ENCODE measurements around the gene EME2. TPM values are rescaled to one million over a fixed set of nuclear protein-coding genes. Genes with fewer than 3 reads are reported as not detected.

EME2 gene
- total and polyA plus RNA-seq, 2 donors (not counting 1 experiment from before 2014, with no cell fraction given): 34.6 to 42.5 TPM

DNA sequence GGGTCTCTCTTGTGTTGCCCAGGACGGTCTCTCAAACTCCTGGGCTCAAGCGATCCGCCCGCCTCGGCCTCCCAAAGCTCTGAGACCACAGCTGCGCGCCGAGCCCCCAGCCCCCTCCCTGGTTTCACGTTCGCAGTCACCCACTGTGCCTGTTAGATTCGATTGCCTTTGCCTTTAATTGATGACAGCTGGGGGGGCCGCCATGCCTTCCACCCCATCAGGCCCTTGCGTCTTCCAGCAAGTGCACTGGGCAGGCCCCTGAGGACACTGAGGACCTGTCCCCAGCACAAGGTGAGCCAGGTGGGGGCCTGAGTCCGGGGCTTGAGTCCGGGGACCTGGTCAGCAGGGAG, 17.6 kb downstream of the EME2 start:
- intact Hi-C loops (cut with micrococcal nuclease): no loop called here
- peaks cover 38% of the 10 kb centered on the region for H4K20me1 ChIP-seq (ENCODE audit: control insufficient read depth, insufficient read depth, low read length, poor library complexity, severe bottlenecking)
- H3K4me1 ChIP-seq (ENCODE audit: control insufficient read depth in 2 of 2, insufficient read depth in 2 of 2, low read length in 2 of 2): no peaks in the 10 kb centered on the region
- H3K27me3 ChIP-seq (replicated peaks in 1 of 4; ENCODE audit: control extremely low read depth in 1 of 4, control insufficient read depth in 3 of 4, insufficient read depth in 4 of 4, low read length in 3 of 4): no peaks in the 10 kb centered on the region
- ChIA-PET CTCF (no interaction called here), POLR2A (no interaction called here)
- no peak overlapping the region for H3K27ac ChIP-seq (ENCODE audit: low read length in 2 of 2)
- H3K79me2 ChIP-seq (ENCODE audit: control insufficient read depth, insufficient read depth, low read length): peaks cover 49% of the 10 kb centered on the region
- WGBS (ENCODE audit: insufficient coverage): 99% methylated on average over 15 of the region's 15 CpGs
- H2AFZ ChIP-seq (ENCODE audit: insufficient read depth, low read depth, low read length, poor library complexity, severe bottlenecking): no peak overlapping the region
- Mint-ChIP-seq H3K4me3 (no peak overlapping the region), H3K27me3 (no peaks in the 10 kb centered on the region), H3K27ac (no peak overlapping the region), H3K4me1 (no peaks in the 10 kb centered on the region), H3K9me3 (ENCODE audit: insufficient read depth) (no peaks in the 10 kb centered on the region)
- H3K9me3 ChIP-seq (ENCODE audit: control extremely low read depth in 1 of 3, control insufficient read depth in 2 of 3, insufficient read depth in 1 of 3, low read length in 2 of 3): no peaks in the 10 kb centered on the region
- H3K4me2 ChIP-seq (replicated peaks; ENCODE audit: low read depth, low read length, poor library complexity, severe bottlenecking): no peak overlapping the region
- TF ChIP-seq CTCF (IDR thresholded peaks at IDR 0.05) (no peak), EZH2 (IDR thresholded peaks at IDR 0.05; ENCODE audit: borderline replicate concordance, insufficient read depth, low read depth, low read length, poor library complexity, severe bottlenecking) (no peak)
- DNase-seq (no peak), ATAC-seq (ENCODE audit: low read depth) (no peak)
- peaks cover 0 to 32% of the 10 kb centered on the region in 2 experiments for H3K36me3 ChIP-seq (replicated peaks in 1 of 2; ENCODE audit: control extremely low read depth in 1 of 2, control insufficient read depth in 1 of 2, extremely low read depth in 1 of 2, insufficient read depth in 2 of 2, low read length in 1 of 2)
- H3K4me3 ChIP-seq (ENCODE audit: control extremely low read depth in 1 of 5, extremely low read depth in 1 of 5, insufficient read depth in 1 of 5, low read depth in 2 of 5, low read length in 4 of 5): no peak overlapping the region
- no peak overlapping the region for H3K9ac ChIP-seq (ENCODE audit: low read length)

GRCh38 chr16:1790611-1791255, 18.1 kb downstream of the EME2 start:
- Histone ChIP-seq H3K9ac (ENCODE audit: low read length) (no peak overlapping the region), H3K27ac (ENCODE audit: low read length in 2 of 2) (no peak overlapping the region), H3K4me1 (ENCODE audit: control insufficient read depth in 2 of 2, insufficient read depth in 2 of 2, low read length in 2 of 2) (no peaks in the 10 kb centered on the region), H3K36me3 (replicated peaks in 1 of 2; ENCODE audit: control extremely low read depth in 1 of 2, control insufficient read depth in 1 of 2, extremely low read depth in 1 of 2, insufficient read depth in 2 of 2, low read length in 1 of 2) (peaks cover 0 to 30% of the 10 kb centered on the region in 2 experiments), H3K9me3 (ENCODE audit: control extremely low read depth in 1 of 3, control insufficient read depth in 2 of 3, insufficient read depth in 1 of 3, low read length in 2 of 3) (no peaks in the 10 kb centered on the region), H2AFZ (ENCODE audit: insufficient read depth, low read depth, low read length, poor library complexity, severe bottlenecking) (no peak overlapping the region), H3K4me3 (ENCODE audit: control extremely low read depth in 1 of 5, extremely low read depth in 1 of 5, insufficient read depth in 1 of 5, low read depth in 2 of 5, low read length in 4 of 5) (no peak overlapping the region), H3K79me2 (ENCODE audit: control insufficient read depth, insufficient read depth, low read length) (peaks cover 44% of the 10 kb centered on the region), H3K27me3 (replicated peaks in 1 of 4; ENCODE audit: control extremely low read depth in 1 of 4, control insufficient read depth in 3 of 4, insufficient read depth in 4 of 4, low read length in 3 of 4) (no peaks in the 10 kb centered on the region), H4K20me1 (ENCODE audit: control insufficient read depth, insufficient read depth, low read length, poor library complexity, severe bottlenecking) (peaks cover 33% of the 10 kb centered on the region), H3K4me2 (replicated peaks; ENCODE audit: low read depth, low read length, poor library complexity, severe bottlenecking) (no peak overlapping the region)
- 97% methylated on average over 44 of the region's 44 CpGs for WGBS (ENCODE audit: insufficient coverage)
- no peaks in the 10 kb centered on the region for H3K9me3 Mint-ChIP-seq (ENCODE audit: insufficient read depth)
- no peak for ATAC-seq (ENCODE audit: low read depth)
- ChIA-PET POLR2A (no interaction called here), CTCF (no interaction called here)
- H3K27ac Mint-ChIP-seq: no peak overlapping the region
- H3K4me3 Mint-ChIP-seq: no peak overlapping the region
- no peaks in the 10 kb centered on the region for H3K4me1 Mint-ChIP-seq
- intact Hi-C loops (cut with micrococcal nuclease): no loop called here
- DNase-seq: no peak
- no peaks in the 10 kb centered on the region for H3K27me3 Mint-ChIP-seq
- TF ChIP-seq CTCF (IDR thresholded peaks at IDR 0.05) (no peak), EZH2 (IDR thresholded peaks at IDR 0.05; ENCODE audit: borderline replicate concordance, insufficient read depth, low read depth, low read length, poor library complexity, severe bottlenecking) (no peak)

Data from B cell (primary cell).